GM13976 (cell line): ENCODE results near the gene GNAQ.

ENCODE experiments used
- DNase-seq: peaks from one replicate; pipeline ENCODE4 v3.0.0; 2012; ENCODE audit warnings: low spot score
- in situ Hi-C: fragments of 300-500 bp; cut with MboI; formaldehyde crosslinking; loops from one replicate; pipeline ENCODE4 v1.12.0; 2022; ENCODE audit warnings: low sequenced_read_pairs, mixed read lengths, inconsistent platforms; ENCODE audit not compliant: unreplicated experiment
- TF ChIP-seq, protein P1 (sequence below): IDR thresholded peaks from 2 replicates; pipeline ENCODE4 v1.5.1; 2012; ENCODE audit warnings: borderline replicate concordance, mild to moderate bottlenecking; ENCODE audit not compliant: insufficient read depth; ENCODE audit errors: extremely low read depth, missing control alignments, control extremely low read depth

GNAQ gene

DNA sequence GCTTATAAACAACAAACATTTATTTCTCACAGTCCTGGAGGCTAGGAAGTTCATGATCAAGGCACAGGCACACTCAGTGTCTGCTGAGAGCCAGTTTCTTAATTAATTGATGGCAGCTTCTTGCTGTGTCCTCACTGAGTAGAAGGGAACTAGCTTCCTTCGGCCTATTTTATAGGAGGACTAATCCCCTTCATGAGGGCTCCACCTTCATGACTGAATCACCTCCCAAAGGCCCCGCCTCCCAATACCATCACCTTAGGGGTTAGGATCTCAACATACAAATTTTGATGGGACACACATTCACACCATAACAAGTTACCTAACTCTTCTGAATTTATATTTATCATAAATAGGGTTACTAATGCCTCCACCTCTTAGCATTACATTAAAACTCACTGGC is 129.8 kb downstream of the GNAQ start:
- in situ Hi-C loops: no loop called here
- TF ChIP-seq, protein P1, sequence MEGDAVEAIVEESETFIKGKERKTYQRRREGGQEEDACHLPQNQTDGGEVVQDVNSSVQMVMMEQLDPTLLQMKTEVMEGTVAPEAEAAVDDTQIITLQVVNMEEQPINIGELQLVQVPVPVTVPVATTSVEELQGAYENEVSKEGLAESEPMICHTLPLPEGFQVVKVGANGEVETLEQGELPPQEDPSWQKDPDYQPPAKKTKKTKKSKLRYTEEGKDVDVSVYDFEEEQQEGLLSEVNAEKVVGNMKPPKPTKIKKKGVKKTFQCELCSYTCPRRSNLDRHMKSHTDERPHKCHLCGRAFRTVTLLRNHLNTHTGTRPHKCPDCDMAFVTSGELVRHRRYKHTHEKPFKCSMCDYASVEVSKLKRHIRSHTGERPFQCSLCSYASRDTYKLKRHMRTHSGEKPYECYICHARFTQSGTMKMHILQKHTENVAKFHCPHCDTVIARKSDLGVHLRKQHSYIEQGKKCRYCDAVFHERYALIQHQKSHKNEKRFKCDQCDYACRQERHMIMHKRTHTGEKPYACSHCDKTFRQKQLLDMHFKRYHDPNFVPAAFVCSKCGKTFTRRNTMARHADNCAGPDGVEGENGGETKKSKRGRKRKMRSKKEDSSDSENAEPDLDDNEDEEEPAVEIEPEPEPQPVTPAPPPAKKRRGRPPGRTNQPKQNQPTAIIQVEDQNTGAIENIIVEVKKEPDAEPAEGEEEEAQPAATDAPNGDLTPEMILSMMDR: no peak
- DNase-seq: no peak

DNA sequence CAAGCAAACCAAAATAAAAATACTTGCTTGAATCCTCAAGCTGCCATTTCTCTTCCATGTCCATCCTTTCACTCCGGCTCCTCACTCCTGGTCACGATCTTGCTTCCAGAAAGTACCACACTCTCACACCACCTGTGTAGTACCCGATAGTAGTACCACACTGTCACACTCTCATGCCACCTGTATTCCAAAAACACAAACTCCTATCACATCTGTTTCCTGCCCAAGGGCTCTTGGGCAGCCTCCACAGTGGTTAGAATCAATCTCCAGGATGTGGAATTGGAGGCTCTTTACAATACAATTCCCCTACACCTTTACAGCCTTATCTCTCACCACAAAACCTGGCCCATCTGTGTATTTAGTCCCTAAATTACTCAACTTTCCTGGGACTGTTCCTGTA is 130.6 kb downstream of the GNAQ start:
- DNase-seq: no peak
- in situ Hi-C loops: no loop called here
- TF ChIP-seq, protein P1: no peak

DNA sequence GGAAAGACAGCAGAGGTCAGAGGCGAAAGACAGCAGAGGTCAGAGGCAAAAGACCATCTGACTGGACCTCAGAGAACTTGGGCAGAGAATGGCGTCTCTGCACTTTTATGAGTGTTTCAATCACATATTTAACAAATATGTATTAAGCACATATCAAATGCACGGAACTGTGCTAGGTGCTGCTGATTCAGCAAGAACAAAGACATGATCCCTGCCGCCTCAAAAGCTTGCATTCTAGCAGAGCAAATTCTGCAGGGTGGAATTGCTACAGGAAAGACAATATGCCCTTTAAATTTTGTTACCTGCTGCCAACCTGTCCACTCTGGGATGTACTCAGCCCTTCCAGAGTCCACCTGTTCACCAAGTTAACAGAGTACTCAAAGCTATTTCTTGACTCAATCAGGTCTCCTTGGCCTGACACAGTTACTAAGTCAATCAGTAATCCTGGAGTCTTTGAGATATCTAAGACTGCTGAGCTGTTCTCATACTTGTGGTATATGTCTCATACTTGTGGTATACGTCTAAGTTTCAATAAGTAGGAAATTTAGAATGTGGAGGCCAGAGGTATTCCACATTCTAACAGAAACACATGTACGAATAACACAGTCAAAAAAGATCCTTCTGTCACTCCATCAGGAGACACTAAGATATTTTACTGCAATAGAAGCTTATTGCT is 131.8 kb downstream of the GNAQ start:
- in situ Hi-C loops: no loop called here
- DNase-seq: no peak
- TF ChIP-seq, protein P1: no peak

DNA sequence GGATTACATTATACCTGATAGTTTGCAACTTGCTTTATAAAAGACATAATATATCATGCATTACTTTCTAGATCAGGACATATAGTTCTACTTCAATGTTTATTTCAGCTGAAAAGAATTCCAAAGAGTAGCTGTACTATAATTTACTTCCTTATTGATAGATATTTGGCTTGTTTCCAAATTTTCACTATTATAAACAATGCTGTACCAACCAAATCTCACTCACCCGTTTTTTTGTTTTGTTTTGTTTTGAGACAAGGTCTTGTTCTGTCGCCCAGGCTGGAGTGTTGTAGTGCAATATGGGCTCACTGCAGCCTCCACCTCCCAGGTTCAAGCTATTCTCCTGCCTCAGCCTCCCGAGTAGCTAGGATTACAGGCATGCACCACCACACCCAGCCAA is 132.7 kb downstream of the GNAQ start:
- in situ Hi-C loops: no loop called here
- TF ChIP-seq, protein P1: no peak
- no peak for DNase-seq

DNA sequence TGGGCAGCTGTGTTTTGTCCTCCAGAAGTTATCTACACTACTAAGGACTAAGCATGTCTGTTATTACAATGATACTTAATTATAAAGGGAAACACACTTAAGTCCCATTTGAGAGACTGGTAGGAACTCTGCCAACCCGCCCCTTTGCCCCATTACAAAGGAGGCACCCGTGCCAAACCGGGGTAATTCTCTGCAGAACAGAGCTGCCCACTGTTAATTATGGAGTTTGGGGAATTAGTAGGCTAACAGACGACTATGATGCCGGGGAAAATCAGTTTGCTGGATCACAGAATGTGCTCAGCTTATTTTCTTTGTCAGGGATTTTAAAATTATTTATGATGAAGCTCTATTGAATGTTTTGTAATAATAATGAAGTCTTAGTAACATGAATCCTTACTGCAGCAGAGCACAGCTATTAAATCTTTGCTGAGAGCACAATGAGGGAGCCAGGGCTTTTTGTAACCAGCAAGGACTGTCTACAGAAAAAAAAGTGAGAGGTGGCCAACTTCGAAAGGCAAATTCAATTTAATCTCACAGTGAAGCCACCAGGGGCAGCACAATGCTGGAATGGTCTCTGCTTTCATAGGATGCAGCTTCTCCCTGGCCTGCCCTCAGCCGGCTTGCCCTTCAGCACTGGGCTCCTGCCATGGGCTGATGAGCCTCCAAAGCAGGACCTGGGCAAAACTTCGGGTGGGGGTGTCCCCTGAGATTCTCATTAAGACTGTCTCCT is 134.5 kb downstream of the GNAQ start:
- TF ChIP-seq, protein P1: no peak
- DNase-seq: no peak
- in situ Hi-C loops: no loop called here

DNA sequence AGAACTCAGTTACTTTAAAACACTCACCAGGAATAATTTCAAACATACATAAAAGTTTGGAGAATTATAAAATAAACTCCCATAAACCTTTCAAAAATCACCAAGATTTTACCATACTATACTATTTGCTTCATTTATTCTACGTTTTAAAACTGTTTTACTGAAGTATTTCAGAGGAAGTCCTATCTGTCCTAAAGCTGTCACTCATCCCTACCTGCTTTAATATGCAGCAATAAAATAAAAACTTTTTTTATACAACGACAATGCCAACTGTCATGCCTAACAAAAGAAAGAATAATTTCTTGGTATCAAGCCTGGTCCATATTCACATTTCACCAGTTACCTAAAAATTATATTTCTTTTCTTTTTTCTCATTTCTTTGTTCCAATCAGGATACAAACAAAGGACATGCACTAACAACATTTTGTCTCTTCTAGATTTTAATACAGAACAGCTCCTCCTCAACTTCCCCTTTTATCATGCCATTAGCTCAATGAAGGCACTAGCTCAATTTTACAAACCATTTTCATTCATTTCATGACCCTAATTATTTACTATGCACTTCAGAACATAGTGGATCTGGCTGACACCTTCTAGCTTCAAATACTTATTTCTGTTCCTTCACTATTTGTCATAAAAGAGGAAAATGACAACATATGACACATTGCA is 135.2 kb downstream of the GNAQ start:
- in situ Hi-C loops: no loop called here
- no peak for DNase-seq
- TF ChIP-seq, protein P1: no peak
